ENCODE measurements around the gene SEPTIN11.

SEPTIN11 gene

GRCh38 chr4:76949276-76950051, at the start of gene SEPTIN11:
Gene SEPTIN11, plus strand, starts transcription at chr4:76949752. Its CDS starts 152 bp downstream, at chr4:76949904.
- peak; percentile 72 for DNase-seq

- DNase-seq: no peak
These were observed 47.2 kb upstream of the SEPTIN11 start for GRCh38 chr4:76902233-76902890.

GRCh38 chr4:76904646-76905190, 44.8 kb upstream of the SEPTIN11 start:
- DNase-seq: no peak

- DNase-seq: no peak
These were observed 44.0 kb upstream of the SEPTIN11 start for GRCh38 chr4:76905521-76905920.

- DNase-seq: no peak
These were observed 39.8 kb upstream of the SEPTIN11 start for GRCh38 chr4:76909711-76910110.

- DNase-seq: no peak
These were observed 28.8 kb upstream of the SEPTIN11 start for GRCh38 chr4:76920715-76921114.

- no peak for DNase-seq
These were observed 25.8 kb upstream of the SEPTIN11 start for GRCh38 chr4:76923619-76924357.

GRCh38 chr4:76926841-76927240, 22.7 kb upstream of the SEPTIN11 start:
- no peak for DNase-seq

- no peak for DNase-seq
These were observed 18.9 kb upstream of the SEPTIN11 start for GRCh38 chr4:76930685-76931084.

GRCh38 chr4:76931087-76931486, 18.5 kb upstream of the SEPTIN11 start:
- DNase-seq: no peak

GRCh38 chr4:76931576-76932276, 17.8 kb upstream of the SEPTIN11 start:
- DNase-seq: no peak

- DNase-seq: no peak
These were observed 10.4 kb upstream of the SEPTIN11 start for GRCh38 chr4:76939184-76939583.

GRCh38 chr4:76943129-76943620, 6.4 kb upstream of the SEPTIN11 start:
- no peak for DNase-seq

GRCh38 chr4:76943790-76944189, 5.8 kb upstream of the SEPTIN11 start:
- no peak for DNase-seq

- DNase-seq: no peak
These were observed 2.2 kb upstream of the SEPTIN11 start for GRCh38 chr4:76947369-76947768.

GRCh38 chr4:76948443-76949275, 893 bp upstream of the SEPTIN11 start:
- DNase-seq: peak; percentile 10

- DNase-seq: no peak
These were observed 752 bp downstream of the SEPTIN11 start for GRCh38 chr4:76950052-76950955.

GRCh38 chr4:76950956-76951671, 1.6 kb downstream of the SEPTIN11 start:
- DNase-seq: no peak

GRCh38 chr4:76951672-76952010, 2.1 kb downstream of the SEPTIN11 start:
- DNase-seq: no peak

GRCh38 chr4:76952071-76952470, 2.5 kb downstream of the SEPTIN11 start:
- DNase-seq: no peak

Data from NCI-H2171 (cell line).